H9 (cell line): Measurements from ENCODE around the gene TSNAX. TPM values are rescaled to one million over a fixed set of nuclear protein-coding genes. Genes with fewer than 3 reads are reported as not detected.
A peak's percentile ranks its signal among the peaks of the same experiment; 100 is the strongest.

ENCODE experiments used
- DNase-seq: peaks from one replicate; pipeline ENCODE4 v3.0.0-alpha.2; 2017
- H2AFZ ChIP-seq: one replicate; pipeline ENCODE4 v1.6.1; 2013; ENCODE audit warnings: mild to moderate bottlenecking, low read length, control low read depth, moderate library complexity
- H2AK5ac ChIP-seq: 2 replicates; pipeline ENCODE4 v1.6.1; 2013; ENCODE audit warnings: low read length, control low read depth, mixed read lengths; ENCODE audit not compliant: insufficient read length
- H2BK120ac ChIP-seq: one replicate; pipeline ENCODE4 v1.6.1; 2013; ENCODE audit warnings: low read depth, mild to moderate bottlenecking, low read length, control low read depth, inconsistent platforms; ENCODE audit not compliant: poor library complexity, severe bottlenecking
- H2BK12ac ChIP-seq: 2 replicates; pipeline ENCODE4 v1.6.1; 2013; ENCODE audit warnings: low read length, control low read depth, mixed read lengths, low read depth; ENCODE audit not compliant: insufficient read length
- H2BK15ac ChIP-seq: 2 replicates; pipeline ENCODE4 v1.6.1; 2013; ENCODE audit warnings: low read depth, low read length, control low read depth
- H2BK20ac ChIP-seq: one replicate; pipeline ENCODE4 v1.6.1; 2013; ENCODE audit warnings: low read depth, mild to moderate bottlenecking, low read length, control low read depth, inconsistent platforms; ENCODE audit not compliant: poor library complexity, severe bottlenecking
- H2BK5ac ChIP-seq: 2 replicates; pipeline ENCODE4 v1.6.1; 2013; ENCODE audit warnings: low read length, control low read depth, mixed read lengths; ENCODE audit not compliant: insufficient read length
- H3K14ac ChIP-seq: 2 replicates; pipeline ENCODE4 v1.6.1; 2013; ENCODE audit warnings: low read length, control low read depth; ENCODE audit not compliant: insufficient read depth
- H3K18ac ChIP-seq: 2 replicates; pipeline ENCODE4 v1.6.1; 2013; ENCODE audit warnings: low read depth, mild to moderate bottlenecking, mixed read lengths, low read length, control low read depth; ENCODE audit not compliant: insufficient read length
- H3K23ac ChIP-seq: 2 replicates; pipeline ENCODE4 v1.6.1; 2013; ENCODE audit warnings: low read length, control low read depth, mixed read lengths, low read depth; ENCODE audit not compliant: insufficient read length
- H3K23me2 ChIP-seq: 2 replicates; pipeline ENCODE4 v1.6.1; 2013; ENCODE audit warnings: low read depth, mild to moderate bottlenecking, mixed read lengths, low read length, control low read depth; ENCODE audit not compliant: insufficient read length, poor library complexity, severe bottlenecking
- H3K27ac ChIP-seq: 2 replicates; pipeline ENCODE4 v1.5.1; 2013; ENCODE audit warnings: low read length, control low read depth, mixed read lengths, low read depth; ENCODE audit not compliant: insufficient read length
- H3K27me3 ChIP-seq: 2 replicates; pipeline ENCODE4 v1.6.1; 2013; ENCODE audit warnings: low read length, control low read depth, inconsistent platforms; ENCODE audit not compliant: insufficient read depth
- H3K4ac ChIP-seq: 2 replicates; pipeline ENCODE4 v1.6.1; 2013; ENCODE audit warnings: low read depth, mild to moderate bottlenecking, control low read depth, inconsistent platforms, low read length, moderate library complexity
- H3K4me1 ChIP-seq: 2 replicates; pipeline ENCODE4 v1.6.1; 2013; ENCODE audit warnings: low read length, control low read depth, inconsistent platforms; ENCODE audit not compliant: insufficient read depth
- H3K4me2 ChIP-seq: 2 replicates; pipeline ENCODE4 v1.6.1; 2013; ENCODE audit warnings: low read length, control low read depth, mixed read lengths; ENCODE audit not compliant: insufficient read length, insufficient read depth
- H3K56ac ChIP-seq: 2 replicates; pipeline ENCODE4 v1.6.1; 2013; ENCODE audit warnings: low read depth, mild to moderate bottlenecking, mixed read lengths, low read length, control low read depth; ENCODE audit not compliant: insufficient read length
- H3K79me1 ChIP-seq: 2 replicates; pipeline ENCODE4 v1.6.1; 2013; ENCODE audit warnings: low read depth, mild to moderate bottlenecking, moderate library complexity, low read length, control low read depth, inconsistent platforms; ENCODE audit not compliant: insufficient read depth, poor library complexity, severe bottlenecking
- H3K79me2 ChIP-seq: 2 replicates; pipeline ENCODE4 v1.6.1; 2013; ENCODE audit warnings: low read length, control low read depth, inconsistent platforms; ENCODE audit not compliant: insufficient read depth
- H3K9ac ChIP-seq: 2 replicates; pipeline ENCODE4 v1.6.1; 2013; ENCODE audit warnings: low read length, control low read depth, mixed read lengths; ENCODE audit not compliant: insufficient read length; ENCODE audit errors: extremely low read depth
- H3K9me3 ChIP-seq: one replicate; pipeline ENCODE4 v1.6.1; 2013; ENCODE audit warnings: low read depth, low read length, inconsistent platforms; ENCODE audit not compliant: control insufficient read depth
- H3T11ph ChIP-seq: one replicate; pipeline ENCODE4 v1.6.1; 2013; ENCODE audit warnings: mild to moderate bottlenecking, low read length, control low read depth, inconsistent platforms
- H4K20me1 ChIP-seq: one replicate; pipeline ENCODE4 v1.6.1; 2013; ENCODE audit not compliant: control insufficient read depth, insufficient read length, insufficient read depth
- H4K5ac ChIP-seq: 2 replicates; pipeline ENCODE4 v1.6.1; 2013; ENCODE audit warnings: low read depth, mild to moderate bottlenecking, mixed read lengths, low read length, control low read depth; ENCODE audit not compliant: insufficient read length
- H4K8ac ChIP-seq: replicated peaks from 2 replicates; pipeline ENCODE4 v1.6.1; 2013; ENCODE audit warnings: low read length, control low read depth, mixed read lengths, low read depth; ENCODE audit not compliant: insufficient read length
- H4K91ac ChIP-seq: 2 replicates; pipeline ENCODE4 v1.6.1; 2013; ENCODE audit warnings: low read depth, mild to moderate bottlenecking, moderate library complexity, mixed read lengths, low read length, control low read depth; ENCODE audit not compliant: insufficient read length
- H3K27ac Mint-ChIP-seq, 3 experiments: 2 replicates in 2 of 3; 3 replicates in 1 of 3; pipeline ENCODE4 v1.8.0; 2020 to 2021; ENCODE audit warnings: mixed read lengths in 3 of 3, mild to moderate bottlenecking in 1 of 3, moderate library complexity in 1 of 3
- H3K27me3 Mint-ChIP-seq: 2 replicates; pipeline ENCODE4 v1.8.0; 2021; ENCODE audit warnings: low read depth, mild to moderate bottlenecking, moderate library complexity, mixed read lengths
- H3K36me3 Mint-ChIP-seq, 3 experiments: 2 replicates in 2 of 3; 3 replicates in 1 of 3; pipeline ENCODE4 v1.8.0; 2020 to 2021; ENCODE audit warnings: low read depth in 3 of 3, mixed read lengths in 3 of 3; ENCODE audit not compliant: insufficient read depth in 1 of 3
- H3K4me1 Mint-ChIP-seq, 2 experiments: 2 replicates each; pipeline ENCODE4 v1.8.0; 2020; ENCODE audit warnings: mixed read lengths in 2 of 2
- H3K4me3 Mint-ChIP-seq, 2 experiments: 2 replicates in 1 of 2; 3 replicates in 1 of 2; pipeline ENCODE4 v1.8.0; 2020 to 2021; ENCODE audit warnings: mild to moderate bottlenecking in 2 of 2, mixed read lengths in 2 of 2, moderate library complexity in 1 of 2
- H3K9me3 Mint-ChIP-seq, 2 experiments: 2 replicates in 1 of 2; 3 replicates in 1 of 2; pipeline ENCODE4 v1.8.0; 2020; ENCODE audit warnings: mild to moderate bottlenecking in 2 of 2, mixed read lengths in 2 of 2, moderate library complexity in 1 of 2
- CTCF ChIP-seq: fragments of 200-600 bp; sonication (generic); conservative IDR thresholded peaks from 3 replicates; pipeline ENCODE4 v1.8.0; 2021; ENCODE audit warnings: antibody characterized with exemption, mild to moderate bottlenecking
- WGBS: extraction: QIAGEN DNeasy Blood & Tissue Kit; methylation state at CpG from one replicate; pipeline ENCODE4 v1.1.7; 2013; ENCODE audit warnings: missing lambda C conversion rate, low lambda C conversion rate, mixed read lengths; ENCODE audit not compliant: insufficient read length; ENCODE audit errors: extremely low coverage; 5-methylcytosine and 5-hydroxymethylcytosine counted together
- total RNA-seq: library from RNA; stranded (reverse); gene quantifications from 2 replicates; pipeline ENCODE4 v1.2.1, GENCODE V29; 2021

The TSNAX gene
- total RNA-seq, 1 experiment from 2014 or later: 39.9 TPM

GRCh38 chr1:231527586-231528171 lies 790 bp upstream of the TSNAX start:
- no peak overlapping the region for H4K8ac ChIP-seq
- H3K4ac ChIP-seq: no peak overlapping the region
- no peak overlapping the region for H2BK5ac ChIP-seq
- H4K5ac ChIP-seq: no peak overlapping the region
- no peak overlapping the region for H3K9ac ChIP-seq
- no peak overlapping the region for H2BK15ac ChIP-seq
- no peaks in the 10 kb centered on the region for H3K9me3 ChIP-seq
- no peaks in the 10 kb centered on the region for H3K79me1 ChIP-seq
- Mint-ChIP-seq H3K36me3 (peaks cover 4 to 24% (median 17%) of the 10 kb centered on the region in 3 experiments; a peak in 6 of 7 replicates), H3K27ac (peak overlapping the region; percentile 100), H3K27me3 (no peaks in the 10 kb centered on the region), H3K9me3 (no peaks in the 10 kb centered on the region; a peak in 1 of 5 replicates), H3K4me1 (peaks cover 36 to 48% of the 10 kb centered on the region in 2 experiments), H3K4me3 (peak overlapping the region; percentile 90 to 98)
- DNase-seq: no peak
- peaks cover 6% of the 10 kb centered on the region; the same call in 1 of the 2 replicates for H3K4me1 ChIP-seq
- H3K4me2 ChIP-seq: peak overlapping the region; percentile 76
- TF ChIP-seq CTCF: no peak
- H3K79me2 ChIP-seq: peaks cover 5% of the 10 kb centered on the region; the same call in 1 of the 2 replicates
- H3K14ac ChIP-seq: no peak overlapping the region
- H3K27me3 ChIP-seq: no peaks in the 10 kb centered on the region
- WGBS: no CpG with 5 or more reads among the region's 15 CpGs
- H3K23ac ChIP-seq: no peak overlapping the region
- H2BK120ac ChIP-seq: no peak overlapping the region
- H3T11ph ChIP-seq: no peak overlapping the region
- H3K18ac ChIP-seq: no peak overlapping the region
- H2BK12ac ChIP-seq: no peak overlapping the region
- H2AK5ac ChIP-seq: no peak overlapping the region
- no peak overlapping the region for H3K27ac ChIP-seq
- no peak overlapping the region for H4K91ac ChIP-seq
- no peak overlapping the region for H2BK20ac ChIP-seq
- H3K56ac ChIP-seq: no peak overlapping the region
- peaks cover 5% of the 10 kb centered on the region for H3K23me2 ChIP-seq
- no peak overlapping the region for H2AFZ ChIP-seq
- H4K20me1 ChIP-seq: no peaks in the 10 kb centered on the region
